Measurements from ENCODE around the gene MARCOL.

DNA sequence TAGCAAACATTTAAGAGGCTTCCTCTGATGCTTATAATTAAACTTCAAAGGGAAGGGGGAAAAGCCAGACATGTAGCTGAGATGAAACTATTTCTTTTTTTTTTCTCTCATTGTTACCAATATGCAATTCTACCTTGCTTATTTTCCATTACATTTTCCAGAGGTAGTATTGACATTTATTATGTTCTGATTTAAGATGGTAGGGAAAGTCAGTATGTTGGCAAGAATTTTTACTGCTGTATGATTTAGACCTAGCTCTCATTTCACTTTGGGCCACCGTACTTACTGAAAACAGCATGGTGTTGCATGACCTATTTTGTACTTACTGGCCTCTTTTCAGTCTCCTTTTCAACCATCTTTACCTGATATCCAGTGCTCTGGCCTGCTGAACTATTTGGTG is 45.1 kb upstream of the MARCOL start:
- TF ChIP-seq, protein P1, sequence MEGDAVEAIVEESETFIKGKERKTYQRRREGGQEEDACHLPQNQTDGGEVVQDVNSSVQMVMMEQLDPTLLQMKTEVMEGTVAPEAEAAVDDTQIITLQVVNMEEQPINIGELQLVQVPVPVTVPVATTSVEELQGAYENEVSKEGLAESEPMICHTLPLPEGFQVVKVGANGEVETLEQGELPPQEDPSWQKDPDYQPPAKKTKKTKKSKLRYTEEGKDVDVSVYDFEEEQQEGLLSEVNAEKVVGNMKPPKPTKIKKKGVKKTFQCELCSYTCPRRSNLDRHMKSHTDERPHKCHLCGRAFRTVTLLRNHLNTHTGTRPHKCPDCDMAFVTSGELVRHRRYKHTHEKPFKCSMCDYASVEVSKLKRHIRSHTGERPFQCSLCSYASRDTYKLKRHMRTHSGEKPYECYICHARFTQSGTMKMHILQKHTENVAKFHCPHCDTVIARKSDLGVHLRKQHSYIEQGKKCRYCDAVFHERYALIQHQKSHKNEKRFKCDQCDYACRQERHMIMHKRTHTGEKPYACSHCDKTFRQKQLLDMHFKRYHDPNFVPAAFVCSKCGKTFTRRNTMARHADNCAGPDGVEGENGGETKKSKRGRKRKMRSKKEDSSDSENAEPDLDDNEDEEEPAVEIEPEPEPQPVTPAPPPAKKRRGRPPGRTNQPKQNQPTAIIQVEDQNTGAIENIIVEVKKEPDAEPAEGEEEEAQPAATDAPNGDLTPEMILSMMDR (IDR thresholded peaks at IDR 0.05), result no peak
- no peak for TF ChIP-seq EP300 (IDR thresholded peaks at IDR 0.05)
